GM20431 (cell line): ENCODE results near the gene FCHSD1.

Experiments used
- in situ Hi-C: fragments of 300-500 bp; cut with MseI, MboI; formaldehyde crosslinking; loops from one replicate; pipeline ENCODE4 v1.15.0; 2020; ENCODE audit warnings: low sequenced_read_pairs; ENCODE audit not compliant: unreplicated experiment

The FCHSD1 gene

DNA sequence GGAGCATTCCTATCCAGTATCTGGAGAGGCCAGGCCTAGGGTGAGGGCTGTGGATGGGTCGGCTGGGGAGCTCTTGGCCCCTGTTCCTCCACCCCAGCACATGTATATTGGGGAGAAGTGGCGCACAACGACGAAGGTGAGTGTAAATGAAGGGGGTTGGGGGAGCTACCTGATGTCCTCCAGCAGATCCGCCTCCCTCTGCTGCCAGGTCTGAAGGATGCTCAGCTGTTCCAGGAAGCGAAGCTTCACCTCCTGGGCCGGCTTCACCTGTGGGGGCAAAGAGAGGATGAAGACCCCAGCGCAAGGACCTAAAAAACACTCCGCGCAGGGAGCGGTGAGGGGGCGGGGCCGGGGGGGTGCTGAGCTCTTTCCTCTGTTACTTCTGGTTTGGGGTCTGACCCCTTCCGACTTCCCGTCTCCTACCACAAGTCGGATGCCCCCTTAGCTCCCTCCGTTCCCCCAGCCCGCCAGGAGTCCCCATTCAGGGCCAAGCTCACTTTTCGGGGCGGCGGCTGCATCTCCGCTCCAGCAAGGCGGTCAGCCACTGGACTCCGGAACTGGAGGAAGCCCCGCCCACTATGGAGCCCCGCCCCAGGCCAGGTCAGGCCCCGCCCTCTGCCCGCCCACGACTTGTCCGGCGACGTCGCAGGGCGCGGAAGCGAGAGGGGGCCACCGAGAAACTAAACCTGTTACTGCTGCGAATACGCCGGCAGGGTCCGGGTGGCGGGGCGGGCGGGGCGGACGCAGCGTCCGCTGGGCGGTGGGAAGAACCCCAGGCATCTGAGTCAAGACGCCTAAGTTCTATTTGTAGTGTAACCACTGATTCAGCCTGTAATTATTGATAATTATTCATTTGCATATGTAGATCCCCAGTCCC lies at the start of gene FCHSD1:
FCHSD1 (minus strand) TSS at position 568 of the 877 bp plus-strand sequence; CDS start at position 518, 50 bp downstream.
- in situ Hi-C loops: no loop called here

- in situ Hi-C loops: loop anchor here (10.0 to 25.0 kb wide), 2 partner anchors 257 to 440 kb away; partner anchors contain the start of gene PCDH12
These were observed 46.4 kb upstream of the FCHSD1 start for GRCh38 chr5:141697586-141697985.

DNA sequence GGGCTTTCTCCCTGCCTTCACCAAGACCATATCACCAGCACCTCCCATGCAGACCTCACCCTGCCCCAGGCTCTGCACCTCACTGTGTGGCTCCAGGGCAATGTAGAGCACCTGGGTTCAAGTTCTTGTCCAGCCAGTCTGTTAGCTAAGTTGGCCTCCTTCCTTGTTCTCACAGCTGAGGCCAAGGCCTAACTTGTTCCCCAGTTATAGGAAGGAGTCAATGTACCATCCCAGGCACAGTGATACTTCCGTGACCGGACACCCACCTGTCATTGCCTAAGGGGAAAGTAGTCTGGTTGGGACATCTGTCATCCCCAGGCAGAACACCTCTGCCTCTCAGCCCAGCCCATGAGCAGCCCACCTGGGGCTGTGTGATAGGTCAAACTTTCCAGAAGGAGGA lies 45.2 kb upstream of the FCHSD1 start:
- in situ Hi-C loops: loop anchor here (10.0 to 25.0 kb wide), 2 partner anchors 258 to 441 kb away; partner anchors contain the start of gene PCDH12

DNA sequence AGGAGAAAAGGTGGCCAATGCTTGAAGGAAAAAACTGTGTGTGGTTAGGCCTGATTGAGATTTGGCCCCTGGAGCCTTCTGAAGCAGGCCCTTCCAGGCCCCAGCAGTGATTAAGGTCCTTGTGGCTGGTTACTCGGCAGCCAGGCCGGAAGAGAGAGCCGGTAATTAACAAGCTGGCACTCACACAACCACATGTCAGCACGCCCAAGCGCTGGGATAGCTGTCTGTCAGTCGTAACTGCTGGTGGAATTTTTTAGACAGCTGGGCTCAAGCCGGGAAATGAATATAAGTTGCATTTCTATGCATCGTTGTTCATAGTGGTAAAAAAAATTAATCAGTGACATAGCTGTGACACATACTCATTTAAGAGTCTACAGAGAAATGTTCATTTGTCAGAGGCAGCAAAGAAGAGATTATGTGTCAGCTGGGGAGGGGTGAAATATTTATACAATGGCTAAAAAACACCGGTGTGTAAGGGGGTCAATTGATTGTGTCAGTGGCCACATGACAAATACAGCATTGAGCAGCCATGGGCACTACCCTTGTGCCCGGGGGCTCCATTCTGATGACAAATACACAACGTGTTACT lies 44.5 kb upstream of the FCHSD1 start:
- in situ Hi-C loops: loop anchor here (10.0 to 25.0 kb wide), 2 partner anchors 259 to 442 kb away; partner anchors contain the start of gene PCDH12

DNA sequence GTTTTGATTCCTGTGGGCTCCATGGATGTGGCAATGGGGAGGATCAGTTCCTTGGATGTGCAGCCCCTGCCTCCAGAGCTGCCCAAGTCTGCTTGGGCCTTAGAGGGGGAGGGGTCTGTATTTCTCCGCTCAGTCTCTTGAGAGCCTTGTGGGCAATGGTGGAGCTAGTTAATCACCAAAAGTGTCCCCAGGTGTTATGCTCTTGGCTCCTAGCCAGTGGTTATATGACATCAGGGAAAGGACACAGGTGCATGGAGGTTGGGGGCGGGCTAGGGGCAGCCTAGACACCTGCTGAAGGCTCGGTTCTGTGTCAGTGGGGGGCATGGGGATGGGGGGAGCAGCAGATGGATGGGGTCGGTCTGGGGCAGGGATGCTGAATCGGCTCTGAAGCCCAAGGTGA lies 43.3 kb upstream of the FCHSD1 start:
- in situ Hi-C loops: loop anchor here (10.0 to 25.0 kb wide), 2 partner anchors 260 to 443 kb away; partner anchors contain the start of gene PCDH12

DNA sequence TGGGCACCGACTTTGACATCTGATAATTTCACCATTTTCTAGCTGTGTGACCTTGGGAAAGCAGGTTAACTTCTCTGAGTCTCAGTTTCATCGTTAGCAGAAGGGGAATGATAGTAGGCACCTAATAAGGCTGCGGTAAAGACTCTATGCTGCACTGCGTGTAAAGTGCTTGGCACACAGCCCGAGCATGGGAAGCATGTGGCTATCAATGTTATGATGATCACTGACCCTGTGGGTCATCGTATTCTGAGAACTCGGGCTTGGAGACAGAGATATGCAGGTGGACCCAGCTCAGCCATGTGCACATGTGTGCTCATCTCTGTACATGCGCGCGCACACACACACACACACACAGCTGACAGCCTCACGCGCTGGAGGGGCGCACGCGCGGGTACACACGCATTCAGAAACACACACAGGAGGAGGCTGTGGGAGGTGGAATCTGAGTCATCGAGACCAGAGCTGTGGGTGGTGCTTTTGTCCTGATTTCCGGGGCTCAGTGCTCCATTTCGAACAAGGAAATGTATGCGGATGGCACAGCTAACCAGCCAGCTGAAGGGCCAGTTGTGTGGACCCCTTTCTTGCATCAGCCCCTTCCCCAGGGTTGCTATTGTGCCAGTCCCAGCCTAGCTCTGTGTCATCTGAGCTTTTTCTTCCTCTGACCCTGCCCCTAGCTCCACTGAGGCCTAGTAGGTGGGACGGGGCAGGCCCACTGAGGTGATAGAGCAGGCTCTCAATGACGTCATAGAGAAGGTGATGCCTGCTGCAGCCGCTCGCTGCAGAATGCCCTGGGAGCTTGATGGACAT lies 41.9 kb upstream of the FCHSD1 start:
- in situ Hi-C loops: loop anchor here (10.0 to 25.0 kb wide), 2 partner anchors 262 to 444 kb away; partner anchors contain the start of gene PCDH12

DNA sequence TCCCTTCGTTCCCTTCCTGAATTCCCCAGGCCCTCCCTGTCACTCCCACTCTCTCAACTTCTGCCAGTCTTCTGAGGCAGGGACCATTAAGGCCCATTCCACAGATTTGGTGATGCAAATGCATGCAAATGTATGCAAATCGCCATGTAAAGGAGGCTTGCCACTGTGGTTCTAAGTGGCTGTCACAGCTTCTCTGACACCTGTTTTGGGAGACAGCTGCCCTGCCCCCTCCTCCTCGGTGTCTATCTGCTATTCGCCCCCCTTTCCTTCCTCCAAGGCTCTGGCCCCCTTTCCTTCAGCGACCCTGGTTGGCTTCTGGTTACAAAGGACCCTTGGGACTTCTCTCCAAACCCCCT lies 41.3 kb upstream of the FCHSD1 start:
- in situ Hi-C loops: loop anchor here (10.0 to 25.0 kb wide), 2 partner anchors 262 to 445 kb away; partner anchors contain the start of gene PCDH12

DNA sequence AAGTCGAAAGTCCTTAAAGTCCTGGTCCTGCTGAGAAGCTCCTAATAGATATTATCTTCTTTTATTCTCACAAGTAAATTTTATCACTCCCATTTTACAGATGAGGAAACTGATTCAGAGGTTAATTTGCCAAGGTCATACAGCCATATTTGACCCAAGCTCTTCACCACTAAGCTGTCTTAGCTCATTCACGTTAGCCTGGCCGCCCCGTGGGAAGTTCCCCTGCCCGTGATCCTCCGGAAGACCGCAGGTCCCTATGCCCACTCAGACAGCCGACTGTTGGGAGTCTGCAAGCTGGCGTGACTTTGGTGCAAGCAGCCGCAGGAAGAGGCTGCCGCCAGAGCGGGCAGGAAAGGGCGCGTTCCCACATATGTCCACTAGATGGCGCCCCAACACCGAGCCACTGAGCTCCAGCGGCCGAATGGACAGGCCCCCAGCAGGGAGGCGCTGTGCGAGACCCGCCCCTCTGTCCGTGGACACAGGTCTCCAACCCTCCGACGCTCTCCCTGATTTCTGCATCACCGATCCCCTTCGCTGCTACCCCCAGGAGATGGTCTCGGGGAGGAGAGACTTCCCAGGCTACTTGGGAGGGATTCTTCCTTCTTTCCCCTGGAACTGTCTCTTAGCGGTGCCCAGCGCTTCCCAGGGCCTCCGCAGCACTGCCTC lies 40.8 kb upstream of the FCHSD1 start:
- in situ Hi-C loops: loop anchor here (10.0 to 25.0 kb wide), 2 partner anchors 263 to 445 kb away; partner anchors contain the start of gene PCDH12

GRCh38 chr5:141691286-141691866 lies 40.2 kb upstream of the FCHSD1 start:
- in situ Hi-C loops: loop anchor here (10.0 to 25.0 kb wide), 2 partner anchors 263 to 446 kb away; partner anchors contain the start of gene PCDH12

GRCh38 chr5:141686648-141687416 lies 35.6 kb upstream of the FCHSD1 start:
- in situ Hi-C loops: loop anchor here (25.0 kb wide), 1 partner anchor 450 kb away; no protein-coding TSS in a partner anchor

DNA sequence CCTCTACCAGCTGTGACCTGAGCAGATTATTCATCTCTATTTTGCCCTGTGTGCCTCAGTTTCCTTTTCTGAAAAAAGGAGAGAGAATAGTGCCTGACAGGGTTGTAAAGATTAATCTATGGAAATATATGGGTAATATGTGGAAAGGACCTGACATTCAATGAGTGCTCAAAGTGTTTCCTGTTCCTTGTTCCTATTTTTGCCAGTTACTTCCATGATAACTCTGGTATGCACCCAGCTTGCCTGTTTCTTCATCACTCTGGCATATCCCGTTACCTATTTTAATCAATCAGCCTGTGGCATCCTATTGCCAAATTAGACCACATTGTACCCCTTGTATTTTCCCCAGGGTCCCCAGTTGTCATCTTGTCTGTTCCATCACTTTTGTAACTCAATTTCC lies 34.4 kb upstream of the FCHSD1 start:
- in situ Hi-C loops: loop anchor here (25.0 kb wide), 1 partner anchor 452 kb away; no protein-coding TSS in a partner anchor

DNA sequence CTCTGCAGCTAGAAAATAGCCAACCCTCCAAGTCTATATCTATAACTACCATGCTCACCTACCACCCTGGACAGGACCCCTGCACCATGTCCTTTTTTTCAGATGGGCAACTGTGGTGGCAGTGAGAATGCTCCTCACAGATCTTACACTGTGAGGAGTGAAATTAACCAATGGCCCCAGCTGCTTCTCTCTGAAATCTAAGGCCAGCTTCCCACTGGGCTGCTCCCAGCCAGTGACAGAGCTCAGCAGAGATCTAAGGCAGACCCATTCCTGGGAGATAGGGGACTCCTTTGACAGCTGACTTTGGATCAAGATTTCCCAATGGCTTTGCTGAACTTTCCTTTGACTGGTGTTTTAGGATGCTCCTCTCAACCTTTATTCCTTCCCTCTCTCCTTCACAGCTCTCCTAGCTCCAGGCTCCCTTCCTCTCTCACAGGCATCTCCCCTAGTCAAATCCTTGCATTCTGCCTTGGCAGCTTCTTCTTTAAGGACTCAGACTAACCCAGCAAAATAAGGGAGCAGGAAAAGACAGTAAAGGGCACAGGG lies 32.5 kb upstream of the FCHSD1 start:
- in situ Hi-C loops: loop anchor here (25.0 kb wide), 1 partner anchor 454 kb away; no protein-coding TSS in a partner anchor

DNA sequence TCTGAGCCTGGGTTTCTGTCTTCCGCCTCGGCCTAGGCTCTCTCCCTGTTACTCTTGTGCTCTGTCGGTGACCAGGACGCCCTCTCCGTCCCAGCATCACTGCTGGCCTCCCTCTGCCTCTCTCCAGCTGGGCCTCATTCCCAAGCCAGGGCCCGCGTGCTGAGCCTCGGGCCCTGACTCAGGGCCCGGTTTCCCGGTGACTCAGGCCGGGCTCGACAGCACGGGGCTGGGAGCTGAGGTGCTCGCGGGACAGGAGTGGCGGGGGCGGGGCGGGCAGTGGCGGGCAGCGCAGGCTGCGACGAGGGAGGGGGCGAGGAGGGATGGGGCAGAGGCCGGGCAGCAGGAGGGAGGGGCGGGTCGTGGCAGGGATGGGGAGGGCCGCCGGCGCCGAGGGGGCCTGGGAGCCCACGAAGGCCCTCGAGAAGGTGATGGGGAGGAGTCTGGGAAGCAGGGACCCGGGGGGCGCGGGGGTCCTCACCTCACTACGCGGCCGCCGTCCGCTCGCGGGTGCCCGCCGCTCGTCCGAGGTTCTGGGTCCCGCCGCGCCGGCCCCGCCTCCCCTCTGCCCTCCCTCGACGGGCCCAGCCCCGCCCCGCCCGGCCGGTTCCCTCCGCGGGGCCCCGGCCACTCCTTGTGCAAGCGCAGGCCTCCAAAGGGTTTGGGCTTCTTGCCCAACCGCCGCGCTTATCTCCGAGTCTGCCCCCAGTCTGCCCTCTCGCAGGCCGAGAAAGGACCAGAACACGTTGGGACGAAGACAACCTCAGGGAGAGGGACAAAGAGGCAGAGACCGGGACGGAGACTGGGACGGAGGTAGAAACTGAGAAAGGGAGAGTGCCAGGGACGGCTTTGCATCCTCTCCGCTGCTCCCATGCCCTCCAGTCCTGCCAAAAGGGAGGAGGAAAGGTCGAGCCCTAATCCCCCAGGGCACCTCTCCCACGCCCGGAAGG lies 30.8 kb upstream of the FCHSD1 start, which contains the start of gene ARAP3:
ARAP3 (minus strand) TSS at position 536 of the 947 bp plus-strand sequence. CDS start 1,744 bp downstream, outside the sequence.
- in situ Hi-C loops: loop anchor here (25.0 kb wide), 1 partner anchor 455 kb away; no protein-coding TSS in a partner anchor

GRCh38 chr5:141681295-141681694 lies 30.1 kb upstream of the FCHSD1 start:
- in situ Hi-C loops: loop anchor here (25.0 kb wide), 1 partner anchor 456 kb away; no protein-coding TSS in a partner anchor

- in situ Hi-C loops: loop anchor here (25.0 kb wide), 1 partner anchor 457 kb away; no protein-coding TSS in a partner anchor
These were observed 29.6 kb upstream of the FCHSD1 start for GRCh38 chr5:141680751-141681201.

DNA sequence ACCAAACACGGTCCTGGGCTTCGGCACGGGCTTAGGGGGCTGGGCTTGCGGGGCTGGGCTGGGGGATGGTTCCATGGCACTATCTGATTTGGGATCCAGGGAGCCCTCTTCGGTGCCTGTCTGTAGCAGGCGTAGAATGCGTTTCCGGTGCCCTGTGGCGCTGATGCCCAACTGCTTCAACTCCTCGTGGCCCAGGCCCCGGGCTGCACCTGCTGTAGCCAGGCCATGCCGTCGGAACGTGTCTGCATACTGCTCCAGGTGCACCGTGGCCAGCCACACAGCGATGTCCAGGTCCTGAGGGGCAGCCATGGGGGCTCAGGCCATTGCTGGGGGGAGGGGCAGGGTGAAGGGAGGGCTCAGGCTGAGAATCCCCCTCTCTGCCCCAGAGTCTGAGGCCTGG lies 29.0 kb upstream of the FCHSD1 start:
- in situ Hi-C loops: loop anchor here (25.0 kb wide), 1 partner anchor 457 kb away; no protein-coding TSS in a partner anchor
